HEK293T (cell line): Measurements from ENCODE around the gene SPDL1.

Source experiments
- CTCF ChIA-PET: fragments of 350-600 bp; formaldehyde crosslinking; extraction: SDS; loops from one replicate; lab custom pipeline; 2021; ENCODE audit warnings: antibody characterized with exemption, inconsistent platforms; lab: Yijun Ruan, JAX
- POLR2A ChIA-PET: fragments of 350-600 bp; formaldehyde crosslinking; extraction: SDS; loops from one replicate; lab custom pipeline; 2020; ENCODE audit warnings: antibody characterized with exemption, inconsistent platforms; lab: Yijun Ruan, JAX
- DNase-seq: peaks from one replicate; pipeline ENCODE4 v3.0.0; 2012; ENCODE audit warnings: mixed read lengths; ENCODE audit errors: extremely low spot score
- ARNT ChIP-seq: fragments of 450-650 bp; IDR thresholded peaks from 2 replicates; pipeline ENCODE4 v1.6.1; 2017; ENCODE audit warnings: mild to moderate bottlenecking
- BHLHE40 ChIP-seq: fragments of 450-650 bp; IDR thresholded peaks from 2 replicates; pipeline ENCODE4 v1.6.1; 2016; ENCODE audit warnings: mild to moderate bottlenecking, moderate library complexity, borderline replicate concordance
- CTBP1 ChIP-seq: fragments of 450-650 bp; IDR thresholded peaks from 2 replicates; pipeline ENCODE4 v1.6.1; 2016; ENCODE audit warnings: borderline replicate concordance
- ELF4 ChIP-seq: fragments of 450-650 bp; IDR thresholded peaks from 2 replicates; pipeline ENCODE4 v1.6.1; 2017; ENCODE audit warnings: antibody characterized with exemption
- FOXA1 ChIP-seq: fragments of 450-650 bp; IDR thresholded peaks from 2 replicates; pipeline ENCODE4 v1.6.1; 2016; ENCODE audit warnings: mild to moderate bottlenecking
- FOXK2 ChIP-seq: fragments of 450-650 bp; IDR thresholded peaks from 2 replicates; pipeline ENCODE4 v1.6.1; 2016; ENCODE audit warnings: mild to moderate bottlenecking
- FOXM1 ChIP-seq: fragments of 450-650 bp; IDR thresholded peaks from 2 replicates; pipeline ENCODE4 v1.6.1; 2017; ENCODE audit warnings: mild to moderate bottlenecking, borderline replicate concordance
- HDGF ChIP-seq: fragments of 450-650 bp; IDR thresholded peaks from 2 replicates; pipeline ENCODE4 v1.6.1; 2017; ENCODE audit warnings: antibody characterized with exemption, borderline replicate concordance
- L3MBTL2 ChIP-seq: fragments of 450-650 bp; conservative IDR thresholded peaks from 2 replicates; pipeline ENCODE4 v1.6.1; 2016; ENCODE audit warnings: mild to moderate bottlenecking
- LEF1 ChIP-seq: fragments of 450-650 bp; IDR thresholded peaks from 2 replicates; pipeline ENCODE4 v1.6.1; 2017; ENCODE audit warnings: mild to moderate bottlenecking, borderline replicate concordance
- NFRKB ChIP-seq: fragments of 450-650 bp; IDR thresholded peaks from 2 replicates; pipeline ENCODE4 v1.6.1; 2016; ENCODE audit warnings: mild to moderate bottlenecking, moderate library complexity
- PKNOX1 ChIP-seq: fragments of 450-650 bp; IDR thresholded peaks from 2 replicates; pipeline ENCODE4 v1.6.1; 2016
- SP1 ChIP-seq: fragments of 450-650 bp; IDR thresholded peaks from 2 replicates; pipeline ENCODE4 v1.6.1; 2017
- SUZ12 ChIP-seq: fragments of 450-650 bp; IDR thresholded peaks from 2 replicates; pipeline ENCODE4 v1.6.1; 2016; ENCODE audit warnings: mild to moderate bottlenecking
- TARDBP ChIP-seq: fragments of 450-650 bp; IDR thresholded peaks from 2 replicates; pipeline ENCODE4 v1.6.1; 2016
- ZNF384 ChIP-seq: fragments of 450-650 bp; IDR thresholded peaks from 2 replicates; pipeline ENCODE4 v1.6.1; 2016

The SPDL1 gene

DNA sequence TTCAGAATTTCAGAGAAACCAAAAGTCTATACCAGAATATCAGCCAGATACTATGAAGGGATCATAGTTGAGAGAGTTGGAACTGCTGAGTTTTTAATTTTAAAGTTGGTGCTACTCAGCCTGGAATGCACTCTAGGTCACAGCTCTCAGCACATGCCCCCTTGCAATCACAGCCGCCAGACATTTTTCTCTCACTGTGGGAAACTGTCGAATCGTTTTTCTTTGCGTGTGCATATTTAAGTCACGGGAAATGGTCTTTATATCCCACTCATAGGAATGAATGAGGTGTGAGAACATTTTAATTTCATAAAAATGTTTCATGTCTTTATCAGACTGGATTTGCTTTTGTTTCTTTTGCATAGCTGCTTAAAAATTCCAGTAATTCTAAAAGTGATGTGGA lies 12.2 kb upstream of the SPDL1 start:
- TF ChIP-seq TARDBP = no peak
- POLR2A ChIA-PET = interaction anchor here (2.3 kb wide), 1 partner anchor 12 kb away, joined by 11 read pairs; the partner anchor contains the start of gene SPDL1
- DNase-seq = no peak
- CTCF ChIA-PET = interaction anchor here (1.2 kb wide), 1 partner anchor 10 kb away, joined by 4 read pairs; no protein-coding TSS in a partner anchor

DNA sequence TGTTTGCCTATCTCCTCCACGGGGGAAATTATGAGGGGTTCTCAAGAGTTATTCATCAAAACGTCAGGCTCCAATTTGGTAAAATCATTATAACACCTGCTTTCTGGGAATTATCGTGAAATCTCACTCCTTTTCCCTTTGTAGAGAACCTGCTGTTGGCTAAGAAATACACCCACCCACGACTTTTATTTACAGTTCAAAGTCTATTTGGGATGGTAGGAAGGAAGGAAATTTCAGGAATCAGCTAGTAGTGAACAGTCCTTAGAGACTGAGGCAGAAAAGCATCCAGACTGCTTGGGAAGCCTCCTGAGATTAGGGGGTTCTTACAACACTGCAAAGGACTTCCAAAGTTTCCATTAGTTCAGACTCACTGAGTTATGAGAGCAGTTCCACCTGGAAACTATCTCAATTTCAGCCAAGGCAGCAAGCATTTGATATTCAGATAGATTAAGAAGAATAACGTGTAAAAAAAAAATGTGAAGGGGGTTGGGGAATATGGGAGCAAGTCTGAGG lies 9.4 kb upstream of the SPDL1 start:
- no peak for TF ChIP-seq CTBP1
- no peak for TF ChIP-seq FOXK2
- TF ChIP-seq ARNT = no peak
- no peak for TF ChIP-seq FOXM1
- TF ChIP-seq SUZ12 = no peak
- TF ChIP-seq ZNF384 = no peak
- TF ChIP-seq L3MBTL2 = no peak
- TF ChIP-seq NFRKB = no peak
- TF ChIP-seq TARDBP = no peak
- no peak for TF ChIP-seq BHLHE40
- TF ChIP-seq ELF4 = no peak
- TF ChIP-seq PKNOX1 = no peak
- TF ChIP-seq HDGF = no peak
- no peak for TF ChIP-seq FOXA1
- TF ChIP-seq LEF1 = no peak
- ChIA-PET POLR2A (interaction anchor here (1.5 kb wide), 1 partner anchor 10 kb away, joined by 6 read pairs; the partner anchor contains the start of gene SPDL1), CTCF (no interaction called here)
- DNase-seq = no peak

GRCh38 chr5:169576181-169576598 lies 7.4 kb upstream of the SPDL1 start:
- no peak for TF ChIP-seq CTBP1
- no peak for TF ChIP-seq SP1
- TF ChIP-seq TARDBP = no peak
- TF ChIP-seq NFRKB = no peak
- TF ChIP-seq PKNOX1 = no peak
- no peak for DNase-seq
- ChIA-PET CTCF (no interaction called here), POLR2A (no interaction called here)

DNA sequence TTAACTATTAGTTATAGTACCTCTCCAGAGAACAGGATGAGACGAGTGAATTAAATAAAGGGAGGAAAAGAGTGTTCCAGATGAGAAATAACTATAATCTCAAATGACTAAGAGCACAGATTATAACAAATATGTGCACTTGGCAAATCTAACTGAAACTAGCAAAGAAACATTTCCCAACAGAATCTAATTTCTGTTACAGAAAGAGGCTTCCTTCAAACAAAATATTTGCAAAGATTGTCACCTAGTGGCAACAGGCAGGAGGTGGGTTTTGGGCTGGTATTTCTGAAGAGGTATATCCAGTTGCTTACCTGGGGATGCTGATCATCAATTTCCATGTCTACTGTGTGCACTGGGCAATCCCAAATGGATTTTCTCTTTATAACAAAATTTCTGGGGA lies 5.6 kb upstream of the SPDL1 start:
- CTCF ChIA-PET = interaction anchor here (0.8 kb wide), 1 partner anchor 591 kb away, joined by 3 read pairs; no protein-coding TSS in a partner anchor
- no peak for DNase-seq
- TF ChIP-seq ELF4 (no peak), ARNT (no peak), HDGF (no peak), FOXK2 (no peak), LEF1 (no peak), SUZ12 (no peak), L3MBTL2 (no peak)
- POLR2A ChIA-PET = no interaction called here

DNA sequence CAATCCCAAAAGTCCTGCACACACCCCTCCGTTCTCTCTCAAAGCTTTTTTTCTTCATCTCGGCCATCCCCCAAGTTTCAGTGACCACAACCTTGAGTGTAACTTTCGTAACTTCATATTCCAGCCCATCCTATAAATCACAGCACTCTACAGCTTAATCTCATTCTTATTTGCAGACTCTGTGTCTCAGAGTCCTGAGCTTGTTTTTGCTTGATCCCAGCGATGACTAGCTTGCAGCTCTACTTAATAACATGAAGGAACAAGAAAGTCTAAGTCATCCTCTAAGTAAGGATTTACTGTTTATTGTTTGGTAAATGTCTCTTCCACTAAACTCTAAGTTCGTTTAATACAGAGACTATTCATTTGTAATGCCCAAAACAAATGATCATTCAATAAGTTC lies 2.6 kb upstream of the SPDL1 start:
- DNase-seq = no peak
- ChIA-PET POLR2A (no interaction called here), CTCF (interaction anchor here (0.6 to 1.4 kb wide), 8 partner anchors 10 to 655 kb away, joined by 3 to 6 read pairs (median 4); partner anchors contain the start of gene SLIT3)
- no peak for TF ChIP-seq SP1
- no peak for TF ChIP-seq PKNOX1

DNA sequence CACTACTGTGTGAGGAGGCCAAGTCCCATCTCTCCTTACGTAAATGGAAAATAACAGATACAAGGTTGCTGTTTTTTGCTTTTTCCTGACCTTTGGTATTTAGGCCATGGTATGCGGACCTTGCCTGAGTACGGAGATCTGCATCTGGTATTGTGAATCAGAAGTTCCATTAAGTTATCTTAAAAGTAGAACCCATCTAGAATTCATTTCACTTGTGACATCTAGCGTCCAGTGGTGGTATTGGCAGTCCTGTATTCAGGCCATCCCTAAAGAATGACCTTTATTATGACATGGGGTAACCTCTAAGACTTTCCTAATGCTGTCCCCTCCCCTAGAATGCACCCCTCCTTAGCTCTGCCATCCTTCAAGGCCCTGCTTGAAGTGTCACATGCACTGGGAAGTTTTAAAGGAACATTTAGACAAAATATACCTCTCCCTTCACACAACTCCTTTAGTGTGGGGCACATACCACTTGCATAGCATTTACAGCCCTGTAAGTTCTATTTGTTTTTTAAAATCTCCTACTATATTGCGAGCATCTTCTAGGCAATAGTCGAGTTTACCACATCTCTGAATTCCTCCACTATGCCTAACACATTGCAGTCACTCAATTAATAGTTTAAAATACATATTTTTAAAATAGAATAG lies 1.9 kb upstream of the SPDL1 start:
- no peak for TF ChIP-seq LEF1
- no peak for TF ChIP-seq PKNOX1
- TF ChIP-seq NFRKB = no peak
- no peak for TF ChIP-seq ZNF384
- no peak for TF ChIP-seq FOXK2
- no peak for TF ChIP-seq BHLHE40
- TF ChIP-seq ARNT = no peak
- no peak for TF ChIP-seq FOXM1
- TF ChIP-seq ELF4 = no peak
- ChIA-PET CTCF (interaction anchor here (0.6 to 1.4 kb wide), 4 partner anchors 11 to 603 kb away, joined by 3 to 6 read pairs (median 4); no protein-coding TSS in a partner anchor), POLR2A (no interaction called here)
- DNase-seq = peak; percentile 60
